ENCODE measurements around the gene KIF16B. TPM values are rescaled to one million over a fixed set of nuclear protein-coding genes. Genes with fewer than 3 reads are reported as not detected.

KIF16B gene
- total RNA-seq, 1 experiment from 2014 or later, result 7.0 TPM

DNA sequence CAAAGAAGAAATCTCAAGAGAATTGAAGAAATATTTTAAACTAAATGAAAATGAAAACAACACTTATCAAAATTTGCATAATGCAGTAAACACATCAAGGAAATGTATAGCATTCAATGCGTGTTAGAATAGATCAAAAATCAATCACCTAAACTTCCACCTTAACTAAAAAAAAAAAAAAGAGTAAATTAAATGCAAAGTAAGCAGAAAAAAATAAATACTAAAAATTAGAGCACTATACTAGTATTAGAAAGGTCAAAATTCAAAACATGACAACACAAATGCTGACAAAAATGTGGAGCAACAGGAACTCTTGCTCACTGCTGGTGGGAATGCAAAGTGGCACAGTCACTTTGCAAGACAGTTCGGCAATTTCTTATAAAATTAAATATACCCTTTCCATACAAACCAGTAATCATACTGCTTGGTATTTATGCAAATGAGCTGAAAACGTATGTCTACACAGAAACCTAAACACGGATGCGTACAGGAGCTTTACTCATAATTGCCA lies 103.8 kb downstream of the KIF16B start:
- intact Hi-C loops (cut with micrococcal nuclease), result no loop called here
- H3K4me1 ChIP-seq (ENCODE audit: control insufficient read depth in 1 of 2, insufficient read depth in 2 of 2, low read length in 2 of 2), result no peaks in the 10 kb centered on the region
- CTCF ChIA-PET, result no interaction called here

More for the DNA sequence above, 103.8 kb downstream of the KIF16B start:
- ATAC-seq, result no peak
- DNase-seq (ENCODE audit: low read depth, low spot score), result no peak
- no peaks in the 10 kb centered on the region for H3K79me2 ChIP-seq (ENCODE audit: insufficient read depth, low read length)
- ChIA-PET POLR2A (no interaction called here), RAD21 (ENCODE audit: low non-redundant PET in 1 of 2, low total read pairs in 2 of 2, uncharacterized antibody in 2 of 2, unreplicated experiment in 2 of 2) (no interaction called here)
- no peaks in the 10 kb centered on the region for H3K36me3 ChIP-seq (ENCODE audit: control insufficient read depth in 1 of 2, insufficient read depth in 2 of 2, low read length in 2 of 2)
- no peak for TF ChIP-seq ZFX (IDR thresholded peaks at IDR 0.05)
- no peak for TF ChIP-seq SRF (IDR thresholded peaks at IDR 0.05; ENCODE audit: low read depth)
- TF ChIP-seq ZNF274 (IDR thresholded peaks at IDR 0.05; ENCODE audit: low read depth, low read length), result no peak
- TF ChIP-seq EZH2 (IDR thresholded peaks at IDR 0.05), result no peak
- TF ChIP-seq, protein P1, sequence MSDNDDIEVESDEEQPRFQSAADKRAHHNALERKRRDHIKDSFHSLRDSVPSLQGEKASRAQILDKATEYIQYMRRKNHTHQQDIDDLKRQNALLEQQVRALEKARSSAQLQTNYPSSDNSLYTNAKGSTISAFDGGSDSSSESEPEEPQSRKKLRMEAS (IDR thresholded peaks at IDR 0.05), result no peak
- no peak for TF ChIP-seq CTCF (IDR thresholded peaks at IDR 0.05 in 2 of 3, conservative IDR thresholded peaks at IDR 0.05 in 1 of 3; ENCODE audit: borderline replicate concordance in 1 of 3, insufficient read depth in 1 of 3, low read depth in 2 of 3, low read length in 2 of 3)
- no peak for TF ChIP-seq YY1 (IDR thresholded peaks at IDR 0.05; ENCODE audit: extremely low read depth, insufficient replicate concordance, low read depth, low read length)
- TF ChIP-seq JUND (IDR thresholded peaks at IDR 0.05), result no peak
- TF ChIP-seq EGR1 (IDR thresholded peaks at IDR 0.05; ENCODE audit: low read depth), result no peak
- TF ChIP-seq, protein P2, sequence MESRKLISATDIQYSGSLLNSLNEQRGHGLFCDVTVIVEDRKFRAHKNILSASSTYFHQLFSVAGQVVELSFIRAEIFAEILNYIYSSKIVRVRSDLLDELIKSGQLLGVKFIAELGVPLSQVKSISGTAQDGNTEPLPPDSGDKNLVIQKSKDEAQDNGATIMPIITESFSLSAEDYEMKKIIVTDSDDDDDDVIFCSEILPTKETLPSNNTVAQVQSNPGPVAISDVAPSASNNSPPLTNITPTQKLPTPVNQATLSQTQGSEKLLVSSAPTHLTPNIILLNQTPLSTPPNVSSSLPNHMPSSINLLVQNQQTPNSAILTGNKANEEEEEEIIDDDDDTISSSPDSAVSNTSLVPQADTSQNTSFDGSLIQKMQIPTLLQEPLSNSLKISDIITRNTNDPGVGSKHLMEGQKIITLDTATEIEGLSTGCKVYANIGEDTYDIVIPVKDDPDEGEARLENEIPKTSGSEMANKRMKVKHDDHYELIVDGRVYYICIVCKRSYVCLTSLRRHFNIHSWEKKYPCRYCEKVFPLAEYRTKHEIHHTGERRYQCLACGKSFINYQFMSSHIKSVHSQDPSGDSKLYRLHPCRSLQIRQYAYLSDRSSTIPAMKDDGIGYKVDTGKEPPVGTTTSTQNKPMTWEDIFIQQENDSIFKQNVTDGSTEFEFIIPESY (IDR thresholded peaks at IDR 0.05; ENCODE audit: extremely low read depth, insufficient replicate concordance, low read length), result no peak
- TF ChIP-seq REST (IDR thresholded peaks at IDR 0.05; ENCODE audit: low read depth), result no peak
- no peak overlapping the region for H3K27ac ChIP-seq (ENCODE audit: low read depth, low read length)
- no peaks in the 10 kb centered on the region for H3K9me2 ChIP-seq (ENCODE audit: insufficient read depth)
- BruUV-seq (replicated peaks), result no TSS peak
- H3K4me3 ChIP-seq (replicated peaks in 1 of 2; ENCODE audit: low read depth in 1 of 2, low read length in 2 of 2), result no peak overlapping the region
- H3K4me2 ChIP-seq (ENCODE audit: low read length), result no peak overlapping the region
- no peak overlapping the region for H2AFZ ChIP-seq (ENCODE audit: low read depth, low read length, poor library complexity, severe bottlenecking)
- no peaks in the 10 kb centered on the region for H4K20me1 ChIP-seq (ENCODE audit: insufficient read depth)
- no peaks in the 10 kb centered on the region for H3K9me3 ChIP-seq (ENCODE audit: control insufficient read depth in 1 of 2, insufficient read depth in 1 of 2, low read depth in 1 of 2, low read length in 2 of 2)
- H3K27me3 ChIP-seq (ENCODE audit: insufficient read depth, low read length), result no peaks in the 10 kb centered on the region
- no peak overlapping the region for H3K9ac ChIP-seq (ENCODE audit: low read length)
